ENCODE data around the gene SYPL1. TPM values are rescaled to one million over a fixed set of nuclear protein-coding genes. Genes with fewer than 3 reads are reported as not detected.

Gene SYPL1
- total and polyA plus RNA-seq, 2 donors (not counting 3 experiments of a cell fraction or from before 2014, with no cell fraction given), result 59.8 to 67.1 TPM

DNA sequence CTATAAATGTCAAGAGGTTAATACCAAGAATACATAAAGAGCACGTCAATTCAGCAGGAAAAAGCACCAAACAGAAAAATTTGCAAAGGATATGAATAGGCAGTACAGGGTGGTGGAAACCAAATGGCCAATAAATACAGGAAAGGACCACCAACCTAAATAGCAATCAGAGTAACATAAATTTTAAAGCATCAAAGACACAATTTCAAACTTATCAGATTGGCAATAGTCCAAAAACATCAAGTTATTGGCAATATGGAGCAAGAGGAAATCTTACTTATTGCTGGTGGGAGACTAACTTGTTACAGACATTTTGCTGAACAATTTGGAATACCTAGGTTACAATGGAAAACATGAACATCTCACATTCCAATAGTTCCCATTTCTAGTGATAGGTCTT lies 24.1 kb downstream of the SYPL1 start:
- TF ChIP-seq GATA2 (IDR thresholded peaks at IDR 0.05; ENCODE audit: insufficient read depth, insufficient read length, low read depth, low read length), result peak; percentile 57
- no peak for TF ChIP-seq POLR2A (IDR thresholded peaks at IDR 0.05; ENCODE audit: low read depth, low read length)
- intact Hi-C loops (cut with micrococcal nuclease) (no loop called here), dilution Hi-C loops (cut with MboI; ENCODE audit: extremely low pct_ligation_motif_present, low sequenced_read_pairs) (no loop called here)
- CTCF ChIA-PET, result no interaction called here
- H3K27ac ChIP-seq (ENCODE audit: insufficient read depth, low read depth, low read length), result no peak overlapping the region
- H3K36me3 ChIP-seq (ENCODE audit: control insufficient read depth in 2 of 2, extremely low read depth in 1 of 2, insufficient read depth in 2 of 2, low read length in 2 of 2), result peaks cover 2 to 17% of the 10 kb centered on the region in 2 experiments
- no peak overlapping the region for H3K4me2 ChIP-seq (ENCODE audit: insufficient read depth, low read length)
- no peaks in the 10 kb centered on the region for H4K20me1 ChIP-seq (replicated peaks; ENCODE audit: control insufficient read depth, extremely low read depth, insufficient read depth, low read length)
- BruUV-seq (replicated peaks), result no TSS peak
- POLR2A ChIA-PET, result interaction anchor here (0.7 kb wide), 1 partner anchor 13 kb away, joined by 4 read pairs; no protein-coding TSS in a partner anchor
- H2AFZ ChIP-seq (ENCODE audit: low read depth, low read length), result no peak overlapping the region
- no peaks in the 10 kb centered on the region for H3K79me2 ChIP-seq (ENCODE audit: control insufficient read depth, insufficient read depth, low read length)
- H3K4me3 ChIP-seq (replicated peaks in 1 of 3; ENCODE audit: insufficient read depth in 1 of 3, low read depth in 1 of 3, low read length in 3 of 3), result no peak overlapping the region
- peak; percentile 40 for DNase-seq (ENCODE audit: low read depth, low spot score)
- no peaks in the 10 kb centered on the region for H3K9me3 ChIP-seq (replicated peaks; ENCODE audit: control insufficient read depth, insufficient read depth, low read length)
- no peak overlapping the region for H3K9ac ChIP-seq (replicated peaks; ENCODE audit: extremely low read depth, insufficient read depth, low read length)
- H3K27me3 ChIP-seq (ENCODE audit: control insufficient read depth in 2 of 2, insufficient read depth in 2 of 2, low read length in 2 of 2), result no peaks in the 10 kb centered on the region
- H3K4me1 ChIP-seq (ENCODE audit: control insufficient read depth, extremely low read depth, insufficient read depth, low read length), result no peaks in the 10 kb centered on the region
- no peak for FAIRE-seq
- H3K9me1 ChIP-seq (replicated peaks; ENCODE audit: control insufficient read depth, extremely low read depth, insufficient read depth, low read length), result no peaks in the 10 kb centered on the region

GRCh38 chr7:106086062-106086461 lies 26.1 kb downstream of the SYPL1 start:
- no peaks in the 10 kb centered on the region for H3K9me1 ChIP-seq (replicated peaks; ENCODE audit: control insufficient read depth, extremely low read depth, insufficient read depth, low read length)
- no peaks in the 10 kb centered on the region for H3K9me3 ChIP-seq (replicated peaks; ENCODE audit: control insufficient read depth, insufficient read depth, low read length)
- H3K4me1 ChIP-seq (ENCODE audit: control insufficient read depth, extremely low read depth, insufficient read depth, low read length), result no peaks in the 10 kb centered on the region
- H4K20me1 ChIP-seq (replicated peaks; ENCODE audit: control insufficient read depth, extremely low read depth, insufficient read depth, low read length), result no peaks in the 10 kb centered on the region
- H3K27ac ChIP-seq (ENCODE audit: insufficient read depth, low read depth, low read length), result no peak overlapping the region
- peaks cover 2 to 10% of the 10 kb centered on the region in 2 experiments for H3K36me3 ChIP-seq (ENCODE audit: control insufficient read depth in 2 of 2, extremely low read depth in 1 of 2, insufficient read depth in 2 of 2, low read length in 2 of 2)
- no peak overlapping the region for H3K9ac ChIP-seq (replicated peaks; ENCODE audit: extremely low read depth, insufficient read depth, low read length)
- no peak for FAIRE-seq
- H3K79me2 ChIP-seq (ENCODE audit: control insufficient read depth, insufficient read depth, low read length), result no peaks in the 10 kb centered on the region
- H3K27me3 ChIP-seq (ENCODE audit: control insufficient read depth in 2 of 2, insufficient read depth in 2 of 2, low read length in 2 of 2), result no peaks in the 10 kb centered on the region
- H3K4me3 ChIP-seq (replicated peaks in 1 of 3; ENCODE audit: insufficient read depth in 1 of 3, low read depth in 1 of 3, low read length in 3 of 3), result no peak overlapping the region
- H2AFZ ChIP-seq (ENCODE audit: low read depth, low read length), result no peak overlapping the region
- no TSS peak for BruUV-seq (replicated peaks)
- no peak overlapping the region for H3K4me2 ChIP-seq (ENCODE audit: insufficient read depth, low read length)
- no peak for TF ChIP-seq FOS (IDR thresholded peaks at IDR 0.05; ENCODE audit: borderline replicate concordance, insufficient read depth, low read length)
- no peak for TF ChIP-seq JUN (IDR thresholded peaks at IDR 0.05; ENCODE audit: borderline replicate concordance, insufficient read depth, insufficient read length, low read depth)
- no peak for TF ChIP-seq POLR2A (IDR thresholded peaks at IDR 0.05; ENCODE audit: low read depth, low read length)
- no peak for TF ChIP-seq CTCF (IDR thresholded peaks at IDR 0.05; ENCODE audit: extremely low read depth in 1 of 2, insufficient read depth in 1 of 2, low read depth in 1 of 2, low read length in 2 of 2)
- TF ChIP-seq GATA2 (IDR thresholded peaks at IDR 0.05; ENCODE audit: insufficient read depth, insufficient read length, low read depth, low read length), result no peak
- TF ChIP-seq POLR2AphosphoS5 (IDR thresholded peaks at IDR 0.05; ENCODE audit: insufficient read depth, low read depth, low read length), result no peak
- no peak for TF ChIP-seq EZH2 (IDR thresholded peaks at IDR 0.05; ENCODE audit: borderline replicate concordance, low read depth, low read length, severe bottlenecking)
- no peak for TF ChIP-seq MYC (IDR thresholded peaks at IDR 0.05; ENCODE audit: low read depth, low read length)
- no peak for TF ChIP-seq MAX (IDR thresholded peaks at IDR 0.05; ENCODE audit: insufficient read depth, insufficient read length)
- DNase-seq (ENCODE audit: low read depth, low spot score), result no peak
- intact Hi-C loops (cut with micrococcal nuclease) (no loop called here), dilution Hi-C loops (cut with MboI; ENCODE audit: extremely low pct_ligation_motif_present, low sequenced_read_pairs) (no loop called here)
- ChIA-PET CTCF (interaction anchor here (1.4 to 1.6 kb wide), 2 partner anchors 19 to 68 kb away, joined by 3 to 5 read pairs; no protein-coding TSS in a partner anchor), POLR2A (no interaction called here)

Measured in endothelial cell of umbilical vein (primary cell).